Thoracic aorta (tissue), 2 donors: ENCODE data around the gene PLPPR2. TPM values are rescaled to one million over a fixed set of nuclear protein-coding genes. Genes with fewer than 3 reads are reported as not detected.

Experiments
- ATAC-seq: fragments of 150-250 bp; one replicate; pipeline ENCODE4 v1.8.0; 2017; ENCODE audit warnings: low read depth; ENCODE audit not compliant: insufficient number of reproducible peaks, low FRiP score
- DNase-seq: peaks from one replicate; pipeline ENCODE4 v3.0.0-alpha.2; 2020; ENCODE audit warnings: low spot score
- H3K27ac ChIP-seq, 2 donors: fragments of 200-600 bp; sonication (generic); 1 replicate in 1 of 2; 2 replicates in 1 of 2; pipeline ENCODE4 v1.5.1; 2016; ENCODE audit warnings: mild to moderate bottlenecking in 2 of 2, moderate library complexity in 2 of 2
- H3K27me3 ChIP-seq: fragments of 200-600 bp; sonication (generic); replicated peaks from 2 replicates; pipeline ENCODE4 v1.6.0; 2016; ENCODE audit warnings: mild to moderate bottlenecking; ENCODE audit not compliant: insufficient read depth
- H3K36me3 ChIP-seq: fragments of 200-600 bp; sonication (generic); one replicate; pipeline ENCODE4 v1.5.1; 2016
- H3K4me1 ChIP-seq, 2 donors: fragments of 200-600 bp; sonication (generic); 1 replicate in 1 of 2; 2 replicates in 1 of 2; pipeline versions ENCODE4 v1.5.1 to v1.6.0; 2016; ENCODE audit warnings: low read depth in 2 of 2, mild to moderate bottlenecking in 1 of 2; ENCODE audit not compliant: control insufficient read depth in 1 of 2
- H3K4me3 ChIP-seq: fragments of 200-600 bp; sonication (generic); 2 replicates; pipeline ENCODE4 v1.5.1; 2016; ENCODE audit warnings: mild to moderate bottlenecking
- H3K9me3 ChIP-seq: fragments of 200-600 bp; sonication (generic); 2 replicates; pipeline ENCODE4 v1.5.1; 2016
- total RNA-seq, 2 donors: library from RNA; depleted of rRNA; stranded (reverse); fragments of >200 nt; gene quantifications; one replicate each; pipeline versions ENCODE4 v1.1.0 to v1.2.3, GENCODE V29; 2016
- TF ChIP-seq, protein P1 (sequence below): fragments of 200-600 bp; sonication (generic); IDR thresholded peaks from one replicate; pipeline ENCODE4 v1.5.1; 2019; ENCODE audit warnings: antibody characterized with exemption

The PLPPR2 gene
- total RNA-seq, 2 donors from 2014 or later, result 55.7 to 69.7 TPM

DNA sequence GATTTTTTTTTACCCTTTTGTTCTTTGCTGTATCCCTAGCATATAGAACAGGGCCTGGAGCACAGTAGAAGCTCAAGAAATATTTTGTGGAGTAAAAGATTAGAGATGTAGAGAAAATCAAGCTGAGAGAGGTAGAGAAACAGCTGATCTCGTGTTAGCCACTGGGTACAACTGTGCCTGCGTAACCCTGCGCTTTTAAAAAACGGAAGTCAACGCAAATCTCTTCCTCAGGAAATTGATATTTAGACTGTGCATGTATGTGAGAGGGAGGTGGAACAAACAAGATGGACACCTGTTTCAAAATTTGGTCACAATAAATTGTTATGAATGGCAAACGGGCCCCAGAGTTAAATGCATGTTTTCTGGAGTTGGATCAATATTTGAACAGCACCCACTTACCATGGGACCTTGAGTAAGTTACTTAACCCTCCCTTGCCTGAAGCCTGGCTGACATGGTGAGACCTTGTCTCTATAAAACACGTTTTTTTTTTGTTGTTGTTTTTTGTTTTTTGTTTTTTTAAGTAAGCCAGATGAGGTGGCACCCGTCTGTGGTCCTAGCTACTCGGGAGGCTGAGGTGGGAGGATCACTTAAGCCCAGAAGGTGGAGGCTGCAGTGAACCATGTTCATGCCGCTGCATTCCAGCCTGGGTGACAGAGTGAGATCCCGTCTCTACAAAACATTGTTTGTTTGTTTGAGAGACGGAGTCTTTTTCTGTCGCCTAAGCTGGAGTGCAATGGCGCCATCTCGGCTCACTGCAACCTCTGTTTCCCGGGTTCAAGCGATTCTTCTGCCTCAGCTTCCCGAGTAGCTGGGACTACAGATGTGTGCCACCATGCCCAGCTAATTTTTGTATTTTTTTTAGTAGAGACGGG is 32.2 kb downstream of the PLPPR2 start:
- no peaks in the 10 kb centered on the region for H3K36me3 ChIP-seq
- H3K27me3 ChIP-seq, result no peaks in the 10 kb centered on the region
- H3K4me3 ChIP-seq, result no peak overlapping the region
- DNase-seq (no peak), ATAC-seq (no peak)
- H3K9me3 ChIP-seq, result peaks cover 6% of the 10 kb centered on the region
- TF ChIP-seq, protein P1, sequence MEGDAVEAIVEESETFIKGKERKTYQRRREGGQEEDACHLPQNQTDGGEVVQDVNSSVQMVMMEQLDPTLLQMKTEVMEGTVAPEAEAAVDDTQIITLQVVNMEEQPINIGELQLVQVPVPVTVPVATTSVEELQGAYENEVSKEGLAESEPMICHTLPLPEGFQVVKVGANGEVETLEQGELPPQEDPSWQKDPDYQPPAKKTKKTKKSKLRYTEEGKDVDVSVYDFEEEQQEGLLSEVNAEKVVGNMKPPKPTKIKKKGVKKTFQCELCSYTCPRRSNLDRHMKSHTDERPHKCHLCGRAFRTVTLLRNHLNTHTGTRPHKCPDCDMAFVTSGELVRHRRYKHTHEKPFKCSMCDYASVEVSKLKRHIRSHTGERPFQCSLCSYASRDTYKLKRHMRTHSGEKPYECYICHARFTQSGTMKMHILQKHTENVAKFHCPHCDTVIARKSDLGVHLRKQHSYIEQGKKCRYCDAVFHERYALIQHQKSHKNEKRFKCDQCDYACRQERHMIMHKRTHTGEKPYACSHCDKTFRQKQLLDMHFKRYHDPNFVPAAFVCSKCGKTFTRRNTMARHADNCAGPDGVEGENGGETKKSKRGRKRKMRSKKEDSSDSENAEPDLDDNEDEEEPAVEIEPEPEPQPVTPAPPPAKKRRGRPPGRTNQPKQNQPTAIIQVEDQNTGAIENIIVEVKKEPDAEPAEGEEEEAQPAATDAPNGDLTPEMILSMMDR, result no peak
- peaks cover 8 to 19% of the 10 kb centered on the region in 2 donors for H3K4me1 ChIP-seq
- H3K27ac ChIP-seq, result no peak overlapping the region

GRCh38 chr19:11390359-11390758 is 35.1 kb downstream of the PLPPR2 start:
- H3K36me3 ChIP-seq, result no peaks in the 10 kb centered on the region
- no peak overlapping the region for H3K4me3 ChIP-seq
- TF ChIP-seq, protein P1, result no peak
- H3K4me1 ChIP-seq, result no peaks in the 10 kb centered on the region
- no peaks in the 10 kb centered on the region for H3K27me3 ChIP-seq
- peaks cover 6% of the 10 kb centered on the region for H3K9me3 ChIP-seq
- DNase-seq, result no peak
- no peak for ATAC-seq
- no peak overlapping the region for H3K27ac ChIP-seq

DNA sequence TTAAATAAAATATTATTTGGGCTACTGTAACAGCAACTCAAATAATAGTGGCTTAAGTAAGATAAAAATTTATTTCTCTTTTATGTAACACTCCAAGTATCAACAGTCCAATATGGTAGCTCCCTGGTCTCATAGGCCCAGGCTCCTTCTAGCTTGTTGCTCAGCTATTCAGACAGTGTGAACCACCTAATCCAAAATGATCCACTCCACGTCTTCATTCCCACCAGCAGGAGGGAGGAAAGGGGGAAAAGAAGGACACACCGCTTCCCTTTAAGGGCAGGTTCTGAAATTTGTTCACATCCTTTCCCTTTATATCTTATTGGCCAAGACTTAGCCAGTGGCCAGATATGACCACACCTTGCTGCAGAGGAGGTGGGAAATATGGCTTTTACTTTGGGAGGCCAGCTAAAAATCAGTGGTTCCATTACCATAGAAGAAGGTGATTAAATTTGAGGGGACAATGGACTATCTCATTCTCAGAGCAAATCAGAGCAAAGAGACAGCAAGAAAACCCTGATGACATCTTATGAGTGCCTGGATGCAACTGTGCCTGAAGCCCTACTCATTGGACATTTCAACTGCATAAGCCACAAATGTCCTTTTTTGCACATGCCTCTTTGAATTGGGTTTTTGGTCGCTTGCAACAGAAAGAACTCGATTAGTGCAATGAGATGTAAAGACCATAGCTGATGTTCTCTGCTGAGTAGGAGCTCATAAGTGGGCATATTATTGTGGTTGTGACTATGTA is 35.9 kb downstream of the PLPPR2 start:
- ATAC-seq (no peak), DNase-seq (no peak)
- Histone ChIP-seq H3K27ac (no peak overlapping the region), H3K4me1 (no peaks in the 10 kb centered on the region), H3K36me3 (no peaks in the 10 kb centered on the region), H3K27me3 (no peaks in the 10 kb centered on the region), H3K9me3 (peaks cover 6% of the 10 kb centered on the region), H3K4me3 (no peak overlapping the region)
- TF ChIP-seq, protein P1, result no peak

DNA sequence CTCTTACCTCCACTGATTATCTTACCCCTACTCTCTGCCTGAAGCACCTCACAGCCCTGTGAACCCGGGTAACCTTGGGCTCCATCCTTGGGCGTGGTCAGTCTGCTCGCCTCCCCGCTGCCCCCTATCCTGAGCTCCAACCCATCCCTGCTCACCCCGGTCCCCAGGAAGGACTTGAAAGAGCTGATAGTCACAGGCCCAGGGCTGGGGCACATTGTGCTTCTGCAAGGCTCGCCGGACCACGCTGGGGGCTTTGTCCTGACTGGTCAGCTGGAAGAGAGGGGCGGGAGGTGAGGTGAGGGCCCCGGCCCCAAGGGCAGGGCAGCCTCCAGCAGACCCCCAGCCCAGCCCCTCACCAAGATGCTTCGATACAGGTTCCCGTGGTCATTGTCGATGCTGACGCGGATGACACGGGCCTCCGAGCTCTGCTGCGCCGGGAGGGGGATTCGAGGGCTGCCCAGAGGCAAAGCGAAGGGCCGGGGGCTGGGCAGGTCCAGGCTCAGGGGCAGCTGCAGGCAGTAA is 41.9 kb downstream of the PLPPR2 start:
- Histone ChIP-seq H3K4me1 (no peaks in the 10 kb centered on the region), H3K27me3 (no peaks in the 10 kb centered on the region), H3K4me3 (no peak overlapping the region), H3K9me3 (no peaks in the 10 kb centered on the region), H3K36me3 (no peaks in the 10 kb centered on the region), H3K27ac (no peak overlapping the region)
- DNase-seq, result no peak
- ATAC-seq, result no peak
- TF ChIP-seq, protein P1, result no peak

- no peaks in the 10 kb centered on the region for H3K36me3 ChIP-seq
- H3K9me3 ChIP-seq, result no peaks in the 10 kb centered on the region
- TF ChIP-seq, protein P1, result no peak
- DNase-seq, result no peak
- ATAC-seq, result no peak
- H3K4me1 ChIP-seq, result no peaks in the 10 kb centered on the region
- no peaks in the 10 kb centered on the region for H3K27me3 ChIP-seq
- H3K4me3 ChIP-seq, result no peak overlapping the region
- H3K27ac ChIP-seq, result no peak overlapping the region
Observed at GRCh38 chr19:11399667-11400066, 44.4 kb downstream of the PLPPR2 start.
